Transverse colon (tissue), 4 donors: ENCODE results near the gene TRIM7.
"Not testable (repeated sequence)": the region's sequence is repeated elsewhere in the genome, so short reads cannot be mapped to it uniquely, and the experiment has no call there.

Experiments
- CTCF ChIP-seq, 5 experiments: fragments of 200-600 bp in 3 of 5; fragments of 450-650 bp in 2 of 5; sonication (generic) in 3 of 5; IDR thresholded peaks; 1 replicate in 2 of 5; 2 replicates in 3 of 5; pipeline ENCODE4 v1.5.1; 2016 to 2017; ENCODE audit warnings: antibody characterized with exemption in 5 of 5, inconsistent platforms in 3 of 5, mild to moderate bottlenecking in 2 of 5, moderate library complexity in 1 of 5
- POLR2A ChIP-seq: fragments of 450-650 bp; IDR thresholded peaks from one replicate; pipeline ENCODE4 v1.6.1; 2016; ENCODE audit warnings: antibody characterized with exemption, mild to moderate bottlenecking, moderate library complexity
- POLR2AphosphoS5 ChIP-seq, 3 donors: sonication (generic); formaldehyde crosslinking; IDR thresholded peaks; one replicate each; pipeline ENCODE4 v1.6.1; 2016; ENCODE audit warnings: antibody characterized with exemption in 3 of 3

GRCh38 chr5:181169459-181170236 lies 35.3 kb downstream of the TRIM7 start:
- TF ChIP-seq CTCF (IDR thresholded peaks at IDR 0.05); POLR2AphosphoS5 (IDR thresholded peaks at IDR 0.05); POLR2A: not testable (repeated sequence)
